ENCODE data around the gene IL17RB.

- TF ChIP-seq POLR2A (IDR thresholded peaks at IDR 0.05; ENCODE audit: low read length): no peak
- TF ChIP-seq GATA1 (IDR thresholded peaks at IDR 0.05; ENCODE audit: low read depth, low read length): no peak
Observed at GRCh38 chr3:53835257-53835656, 11.1 kb upstream of the IL17RB start.
